ENCODE measurements around the gene OR6K6.

The OR6K6 gene

DNA sequence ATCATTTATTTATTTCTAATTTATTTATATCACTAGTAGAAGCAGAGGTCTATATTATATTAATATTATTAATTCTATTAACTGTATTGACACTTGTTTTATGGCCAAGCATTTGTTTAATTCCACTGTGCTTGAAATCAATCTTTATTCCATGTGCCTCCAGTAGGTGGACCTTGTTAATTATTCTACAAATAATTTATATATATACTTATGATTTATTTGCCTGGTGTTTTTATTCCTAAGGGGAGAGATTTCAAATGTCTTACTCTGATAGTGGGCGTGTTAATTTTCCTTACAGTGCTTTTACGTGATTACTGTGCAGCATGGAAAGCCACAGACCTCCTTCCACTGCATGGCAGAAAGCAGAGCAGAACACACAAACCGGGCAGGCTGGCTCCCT, 44.0 kb downstream of the OR6K6 start:
- H3K27me3 ChIP-seq (ENCODE audit: low read length), result no peaks in the 10 kb centered on the region
- TF ChIP-seq EZH2phosphoT487 (conservative IDR thresholded peaks at IDR 0.05; ENCODE audit: low read length), result no peak
- TF ChIP-seq, protein P1, sequence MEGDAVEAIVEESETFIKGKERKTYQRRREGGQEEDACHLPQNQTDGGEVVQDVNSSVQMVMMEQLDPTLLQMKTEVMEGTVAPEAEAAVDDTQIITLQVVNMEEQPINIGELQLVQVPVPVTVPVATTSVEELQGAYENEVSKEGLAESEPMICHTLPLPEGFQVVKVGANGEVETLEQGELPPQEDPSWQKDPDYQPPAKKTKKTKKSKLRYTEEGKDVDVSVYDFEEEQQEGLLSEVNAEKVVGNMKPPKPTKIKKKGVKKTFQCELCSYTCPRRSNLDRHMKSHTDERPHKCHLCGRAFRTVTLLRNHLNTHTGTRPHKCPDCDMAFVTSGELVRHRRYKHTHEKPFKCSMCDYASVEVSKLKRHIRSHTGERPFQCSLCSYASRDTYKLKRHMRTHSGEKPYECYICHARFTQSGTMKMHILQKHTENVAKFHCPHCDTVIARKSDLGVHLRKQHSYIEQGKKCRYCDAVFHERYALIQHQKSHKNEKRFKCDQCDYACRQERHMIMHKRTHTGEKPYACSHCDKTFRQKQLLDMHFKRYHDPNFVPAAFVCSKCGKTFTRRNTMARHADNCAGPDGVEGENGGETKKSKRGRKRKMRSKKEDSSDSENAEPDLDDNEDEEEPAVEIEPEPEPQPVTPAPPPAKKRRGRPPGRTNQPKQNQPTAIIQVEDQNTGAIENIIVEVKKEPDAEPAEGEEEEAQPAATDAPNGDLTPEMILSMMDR (IDR thresholded peaks at IDR 0.05; ENCODE audit: insufficient read depth, low read length, poor library complexity, severe bottlenecking), result no peak
- H3K79me2 ChIP-seq (ENCODE audit: insufficient read depth, low read length), result no peaks in the 10 kb centered on the region

DNA sequence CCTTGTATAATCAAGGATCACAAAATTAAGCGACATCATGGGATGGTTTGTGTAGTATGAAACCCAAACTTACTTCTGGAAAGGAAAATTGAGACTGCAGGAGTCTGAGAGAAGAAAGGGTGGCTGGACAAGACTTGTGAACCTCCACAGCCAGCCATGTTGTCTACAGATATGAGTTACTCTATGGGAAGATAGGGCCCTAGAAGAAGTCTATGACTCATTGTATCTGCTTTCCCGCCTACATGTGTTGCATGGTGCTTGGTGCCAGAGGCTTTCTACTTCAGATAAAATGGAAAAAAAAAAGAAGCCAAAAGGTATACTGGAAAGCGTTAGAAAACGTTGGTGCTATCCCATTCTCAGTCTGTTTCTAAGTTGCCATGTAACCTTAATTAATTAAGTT, 45.2 kb downstream of the OR6K6 start:
- Histone ChIP-seq H4K20me1 (ENCODE audit: low read depth, low read length) (no peaks in the 10 kb centered on the region), H3K36me3 (ENCODE audit: low read length) (no peaks in the 10 kb centered on the region), H3K9me2 (replicated peaks; ENCODE audit: insufficient read depth, low read length) (no peaks in the 10 kb centered on the region), H3K79me2 (ENCODE audit: insufficient read depth, low read length) (no peaks in the 10 kb centered on the region), H3K27ac (ENCODE audit: low read depth, low read length) (no peak overlapping the region), H3K9me3 (ENCODE audit: insufficient read depth, low read length) (no peaks in the 10 kb centered on the region), H3K4me3 (ENCODE audit: insufficient read depth, low read length, poor library complexity, severe bottlenecking) (no peak overlapping the region), H2AFZ (ENCODE audit: low read depth, low read length, severe bottlenecking) (no peak overlapping the region), H3F3A (ENCODE audit: insufficient read depth) (no peaks in the 10 kb centered on the region), H3K27me3 (ENCODE audit: low read length) (no peaks in the 10 kb centered on the region), H3K9ac (ENCODE audit: low read length) (no peak overlapping the region), H3K4me2 (ENCODE audit: low read depth, low read length, poor library complexity, severe bottlenecking) (no peak overlapping the region)
- TF ChIP-seq, protein P1 (IDR thresholded peaks at IDR 0.05; ENCODE audit: insufficient read depth, low read length, poor library complexity, severe bottlenecking), result no peak
- no peak for TF ChIP-seq EZH2phosphoT487 (conservative IDR thresholded peaks at IDR 0.05; ENCODE audit: low read length)

More for the DNA sequence above, 44.0 kb downstream of the OR6K6 start:
- Histone ChIP-seq H4K20me1 (ENCODE audit: low read depth, low read length) (no peaks in the 10 kb centered on the region), H3K36me3 (ENCODE audit: low read length) (no peaks in the 10 kb centered on the region), H3K4me2 (ENCODE audit: low read depth, low read length, poor library complexity, severe bottlenecking) (no peak overlapping the region), H3K27ac (ENCODE audit: low read depth, low read length) (no peak overlapping the region), H3K4me3 (ENCODE audit: insufficient read depth, low read length, poor library complexity, severe bottlenecking) (no peak overlapping the region), H3K9ac (ENCODE audit: low read length) (no peak overlapping the region), H3K9me3 (ENCODE audit: insufficient read depth, low read length) (no peaks in the 10 kb centered on the region), H3K9me2 (replicated peaks; ENCODE audit: insufficient read depth, low read length) (no peaks in the 10 kb centered on the region), H3F3A (ENCODE audit: insufficient read depth) (no peaks in the 10 kb centered on the region), H2AFZ (ENCODE audit: low read depth, low read length, severe bottlenecking) (no peak overlapping the region)

DNA sequence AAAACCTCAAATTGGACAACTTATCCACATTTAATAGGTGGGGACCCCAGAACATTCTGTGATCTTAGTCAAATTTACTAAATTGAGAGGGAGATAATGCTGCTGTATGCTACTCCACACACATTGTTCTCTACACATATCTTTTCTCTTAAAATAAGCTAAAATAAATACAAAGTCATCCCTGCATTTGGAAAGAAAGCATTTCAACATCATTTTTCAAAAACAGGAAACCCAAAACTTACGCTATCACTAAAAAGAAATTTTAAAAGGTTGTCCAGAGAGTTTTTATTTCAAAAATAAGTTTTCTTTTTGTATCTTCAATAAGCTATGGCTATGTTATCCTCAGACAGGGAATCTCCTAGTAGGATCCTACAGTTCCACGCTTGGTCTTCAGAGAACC, 46.0 kb downstream of the OR6K6 start:
- Histone ChIP-seq H3K4me3 (ENCODE audit: insufficient read depth, low read length, poor library complexity, severe bottlenecking) (no peak overlapping the region), H3K27me3 (ENCODE audit: low read length) (no peaks in the 10 kb centered on the region), H2AFZ (ENCODE audit: low read depth, low read length, severe bottlenecking) (no peak overlapping the region), H3K4me2 (ENCODE audit: low read depth, low read length, poor library complexity, severe bottlenecking) (no peak overlapping the region), H3K79me2 (ENCODE audit: insufficient read depth, low read length) (no peaks in the 10 kb centered on the region), H3K27ac (ENCODE audit: low read depth, low read length) (no peak overlapping the region), H3K9me2 (replicated peaks; ENCODE audit: insufficient read depth, low read length) (no peaks in the 10 kb centered on the region), H4K20me1 (ENCODE audit: low read depth, low read length) (no peaks in the 10 kb centered on the region), H3K9me3 (ENCODE audit: insufficient read depth, low read length) (no peaks in the 10 kb centered on the region), H3F3A (ENCODE audit: insufficient read depth) (no peaks in the 10 kb centered on the region), H3K36me3 (ENCODE audit: low read length) (no peaks in the 10 kb centered on the region), H3K9ac (ENCODE audit: low read length) (no peak overlapping the region)
- TF ChIP-seq, protein P1 (IDR thresholded peaks at IDR 0.05; ENCODE audit: insufficient read depth, low read length, poor library complexity, severe bottlenecking), result no peak
- TF ChIP-seq EZH2phosphoT487 (conservative IDR thresholded peaks at IDR 0.05; ENCODE audit: low read length), result no peak
